HCT116 (cell line): Measurements from ENCODE around the gene DLG2. TPM values are rescaled to one million over a fixed set of nuclear protein-coding genes. Genes with fewer than 3 reads are reported as not detected.

ENCODE experiments used
- ATAC-seq: fragments of 200-7000 bp; cut with Tn5 transposase; 2 replicates; pipeline ENCODE4 v1.9.1; 2020; ENCODE audit warnings: mild to moderate bottlenecking, moderate library complexity
- BruUV-seq: library from RNA; stranded (reverse); fragments of 400-500 nt; replicated peaks from 2 replicates; lab custom pipeline; 2021; lab: Mats Ljungman, UMichigan
- CTCF ChIA-PET: fragments of 300-600 bp; sonication (Branson Sonifier 250); formaldehyde crosslinking; loops from one replicate; lab custom pipeline; 2021; ENCODE audit warnings: antibody characterized with exemption; lab: Charles Lee
- POLR2A ChIA-PET: fragments of 300-600, 350-600 bp; sonication (Branson Sonifier 250); formaldehyde crosslinking; loops from one replicate; lab custom pipeline; 2021; ENCODE audit warnings: antibody characterized with exemption; lab: Charles Lee
- RAD21 ChIA-PET, 2 experiments: fragments of 300-600 bp; sonication (Branson Sonifier 250); formaldehyde crosslinking; loops; one replicate each; lab custom pipeline; 2023; ENCODE audit warnings: low total read pairs in 2 of 2; ENCODE audit not compliant: uncharacterized antibody in 2 of 2, unreplicated experiment in 2 of 2, low non-redundant PET in 1 of 2; lab: Charles Lee
- DNase-seq: peaks from one replicate; pipeline ENCODE4 v3.0.0-alpha.2; 2010; ENCODE audit warnings: low read depth, low spot score
- H2AFZ ChIP-seq: fragments of 200-600 bp; shearing (Covaris generic), sonication (generic); 2 replicates; pipeline ENCODE4 v1.6.1; 2017; ENCODE audit warnings: low read depth, mixed run types, mixed read lengths, antibody characterized with exemption, low read length; ENCODE audit not compliant: poor library complexity, severe bottlenecking
- H3K27ac ChIP-seq: 2 replicates; pipeline ENCODE4 v1.5.1; 2012; ENCODE audit warnings: low read depth, low read length
- H3K27me3 ChIP-seq: fragments of 200-600 bp; sonication (generic); 2 replicates; pipeline ENCODE4 v1.6.1; 2016; ENCODE audit warnings: mixed run types, low read length, mixed read lengths; ENCODE audit not compliant: insufficient read depth
- H3K36me3 ChIP-seq, 2 experiments: fragments of 200-500 bp in 1 of 2; fragments of 200-600 bp in 1 of 2; sonication (Bioruptor generic) in 1 of 2; sonication (generic) in 1 of 2; 2 replicates each; pipeline versions ENCODE4 v1.5.1 to v1.6.1; 2014 to 2016; ENCODE audit warnings: low read length in 2 of 2, inconsistent platforms in 1 of 2, mixed read lengths in 1 of 2, mixed run types in 1 of 2; ENCODE audit not compliant: insufficient read depth in 2 of 2, control insufficient read depth in 1 of 2
- H3K4me1 ChIP-seq, 2 experiments: fragments of 200-600 bp in 1 of 2; sonication (generic) in 1 of 2; 2 replicates each; pipeline versions ENCODE4 v1.5.1 to v1.6.1; 2012 to 2017; ENCODE audit warnings: low read length in 2 of 2, inconsistent platforms in 1 of 2, mild to moderate bottlenecking in 1 of 2, mixed read lengths in 1 of 2, mixed run types in 1 of 2, moderate library complexity in 1 of 2; ENCODE audit not compliant: insufficient read depth in 2 of 2, control insufficient read depth in 1 of 2
- H3K4me2 ChIP-seq: fragments of 200-600 bp; sonication (generic); 2 replicates; pipeline ENCODE4 v1.6.1; 2017; ENCODE audit warnings: mixed run types, low read length, mixed read lengths
- H3K4me3 ChIP-seq, 2 experiments: fragments of 200-600 bp in 1 of 2; sonication (generic) in 1 of 2; replicated peaks in 1 of 2; 2 replicates each; pipeline ENCODE4 v1.5.1; 2011 to 2016; ENCODE audit warnings: low read length in 2 of 2, control low read depth in 1 of 2, low read depth in 1 of 2, mild to moderate bottlenecking in 1 of 2, mixed read lengths in 1 of 2, mixed run types in 1 of 2
- H3K79me2 ChIP-seq: fragments of 200-600 bp; sonication (generic); 2 replicates; pipeline ENCODE4 v1.6.1; 2017; ENCODE audit warnings: mild to moderate bottlenecking, mixed run types, low read length, moderate library complexity, mixed read lengths; ENCODE audit not compliant: insufficient read depth
- H3K9ac ChIP-seq: fragments of 200-600 bp; sonication (generic); 2 replicates; pipeline ENCODE4 v1.6.1; 2016; ENCODE audit warnings: low read length, mixed read lengths
- H3K9me2 ChIP-seq: fragments of 200-600 bp; sonication (generic), shearing (Covaris generic); 2 replicates; pipeline ENCODE4 v1.6.1; 2017; ENCODE audit warnings: mixed run types, mild to moderate bottlenecking, moderate library complexity; ENCODE audit not compliant: insufficient read depth
- H3K9me3 ChIP-seq, 2 experiments: fragments of 200-500 bp in 1 of 2; fragments of 200-600 bp in 1 of 2; sonication (Bioruptor generic) in 1 of 2; sonication (generic) in 1 of 2; 2 replicates each; pipeline ENCODE4 v1.6.1; 2014 to 2017; ENCODE audit warnings: low read length in 2 of 2, mixed read lengths in 2 of 2, inconsistent platforms in 1 of 2, low read depth in 1 of 2, mild to moderate bottlenecking in 1 of 2, mixed run types in 1 of 2, moderate library complexity in 1 of 2; ENCODE audit not compliant: control insufficient read depth in 1 of 2, insufficient read depth in 1 of 2
- H4K20me1 ChIP-seq: fragments of 200-600 bp; sonication (generic), shearing (Covaris generic); 2 replicates; pipeline ENCODE4 v1.6.1; 2017; ENCODE audit warnings: mixed run types, mild to moderate bottlenecking, moderate library complexity; ENCODE audit not compliant: insufficient read depth
- ATF3 ChIP-seq: IDR thresholded peaks from 2 replicates; pipeline ENCODE4 v1.6.1; 2012
- CBX3 ChIP-seq: IDR thresholded peaks from 2 replicates; pipeline ENCODE4 v1.6.1; 2012; ENCODE audit warnings: low read depth
- EGR1 ChIP-seq: IDR thresholded peaks from 2 replicates; pipeline ENCODE4 v1.6.1; 2012; ENCODE audit warnings: low read depth
- ELF1 ChIP-seq: IDR thresholded peaks from 2 replicates; pipeline ENCODE4 v1.6.1; 2012; ENCODE audit warnings: low read depth, borderline replicate concordance
- EZH2 ChIP-seq: fragments of 200-600 bp; sonication (generic); IDR thresholded peaks from 2 replicates; pipeline ENCODE4 v1.6.1; 2017; ENCODE audit warnings: antibody characterized with exemption, mixed run types
- EZH2phosphoT487 ChIP-seq: fragments of 200-600 bp; IDR thresholded peaks from 2 replicates; pipeline ENCODE4 v1.6.1; 2018; ENCODE audit warnings: antibody characterized with exemption, borderline replicate concordance
- FOSL1 ChIP-seq: IDR thresholded peaks from 2 replicates; pipeline ENCODE4 v1.6.1; 2012; ENCODE audit warnings: low read depth
- JUND ChIP-seq: IDR thresholded peaks from 2 replicates; pipeline ENCODE4 v1.6.1; 2012
- MAX ChIP-seq: IDR thresholded peaks from 2 replicates; pipeline ENCODE4 v1.6.1; 2012
- POLR2A ChIP-seq: IDR thresholded peaks from 2 replicates; pipeline ENCODE4 v1.7.0; 2011; ENCODE audit warnings: borderline replicate concordance; ENCODE audit not compliant: insufficient read depth, insufficient read length; ENCODE audit errors: extremely low read depth
- POLR2AphosphoS5 ChIP-seq: IDR thresholded peaks from 2 replicates; pipeline ENCODE4 v1.6.1; 2011; ENCODE audit warnings: mild to moderate bottlenecking, low read depth, low read length, moderate library complexity
- RAD21 ChIP-seq: IDR thresholded peaks from 2 replicates; pipeline ENCODE4 v1.6.1; 2012; ENCODE audit warnings: low read depth, mild to moderate bottlenecking
- SIN3A ChIP-seq: IDR thresholded peaks from 2 replicates; pipeline ENCODE4 v1.6.1; 2012; ENCODE audit warnings: low read depth
- SRF ChIP-seq: IDR thresholded peaks from 2 replicates; pipeline ENCODE4 v1.6.1; 2012; ENCODE audit warnings: low read depth
- ZNF274 ChIP-seq: fragments of 200-500 bp; sonication (Bioruptor generic); IDR thresholded peaks from 2 replicates; pipeline ENCODE4 v1.6.1; 2014; ENCODE audit warnings: mild to moderate bottlenecking, low read depth, low read length, inconsistent platforms
- intact Hi-C: fragments of 100-400 bp; cut with micrococcal nuclease; formaldehyde crosslinking; loops from 2 replicates; pipeline ENCODE4 v1.10.0; 2022
- total RNA-seq: library from RNA; stranded (reverse); gene quantifications from one replicate; pipeline ENCODE4 v1.2.1, GENCODE V29; 2021; ENCODE audit not compliant: unreplicated experiment
- TF ChIP-seq, protein P1 (sequence below): IDR thresholded peaks from 2 replicates; pipeline ENCODE4 v1.6.1; 2011; ENCODE audit warnings: mild to moderate bottlenecking, low read length, moderate library complexity; ENCODE audit not compliant: insufficient replicate concordance; ENCODE audit errors: extremely low read depth

DLG2 gene
- total RNA-seq, 1 experiment from 2014 or later, result 2.4 TPM

DNA sequence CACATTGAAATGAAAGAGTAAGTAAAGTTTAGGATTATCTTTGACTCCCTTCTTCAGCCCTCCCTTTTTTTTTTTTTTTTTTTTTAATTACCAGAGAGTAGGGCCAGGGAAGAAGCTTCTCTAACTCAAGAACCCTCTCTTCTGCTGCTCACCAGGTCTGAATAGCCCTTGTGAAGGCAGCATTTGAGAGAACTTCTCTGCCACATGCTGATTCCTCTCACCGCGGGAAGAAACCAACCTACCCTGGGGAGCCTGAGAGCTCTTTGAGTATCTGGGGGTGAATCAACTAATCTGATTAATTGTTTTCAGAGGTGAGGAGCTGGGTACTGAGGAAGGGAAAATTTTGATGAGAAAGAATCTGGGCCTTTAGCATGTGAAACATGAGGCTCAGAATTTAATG is 1906.5 kb downstream of the DLG2 start:
- Histone ChIP-seq H4K20me1 (no peaks in the 10 kb centered on the region), H3K4me3 (no peak overlapping the region), H3K4me2 (no peak overlapping the region), H3K36me3 (no peaks in the 10 kb centered on the region), H2AFZ (no peak overlapping the region), H3K9me3 (no peaks in the 10 kb centered on the region), H3K9ac (no peak overlapping the region), H3K79me2 (no peaks in the 10 kb centered on the region), H3K27ac (no peak overlapping the region), H3K4me1 (no peaks in the 10 kb centered on the region), H3K27me3 (peaks cover 23% of the 10 kb centered on the region; the same call in 1 of the 2 replicates), H3K9me2 (no peaks in the 10 kb centered on the region)
- no peak for TF ChIP-seq ELF1
- TF ChIP-seq SRF, result no peak
- TF ChIP-seq EGR1, result no peak
- no peak for TF ChIP-seq RAD21
- no peak for TF ChIP-seq MAX
- TF ChIP-seq SIN3A, result no peak
- no peak for TF ChIP-seq POLR2AphosphoS5
- ATAC-seq (no peak), DNase-seq (no peak)
- no TSS peak for BruUV-seq
- intact Hi-C loops, result loop anchor here (5.0 kb wide), 1 partner anchor 813 kb away; no protein-coding TSS in a partner anchor
- CTCF ChIA-PET, result no interaction called here
- POLR2A ChIA-PET, result no interaction called here
- RAD21 ChIA-PET, result no interaction called here

DNA sequence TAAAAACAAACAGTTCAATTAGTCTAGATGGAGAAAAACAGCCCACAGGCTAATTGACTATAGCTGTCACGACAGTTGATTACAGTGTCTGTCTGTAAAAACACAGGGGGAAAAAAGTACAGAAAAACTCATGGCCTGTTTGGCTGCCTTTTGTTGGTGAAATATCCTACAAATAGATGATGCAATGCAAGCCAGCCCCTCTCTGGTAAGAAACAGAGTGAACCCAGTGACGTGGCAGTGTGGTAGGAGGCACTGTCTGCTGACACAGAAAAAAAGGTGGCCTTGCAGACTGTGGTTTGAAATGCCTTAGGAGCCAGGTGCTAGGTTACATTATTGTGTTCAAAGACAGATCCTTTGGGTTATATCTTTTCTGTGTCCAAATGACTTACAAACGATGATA is 1909.6 kb downstream of the DLG2 start:
- Histone ChIP-seq H3K9me2 (no peaks in the 10 kb centered on the region), H3K79me2 (no peaks in the 10 kb centered on the region), H3K4me3 (no peak overlapping the region), H3K27me3 (peaks cover 11% of the 10 kb centered on the region; the same call in 1 of the 2 replicates), H3K36me3 (no peaks in the 10 kb centered on the region), H3K27ac (no peak overlapping the region), H3K4me1 (no peaks in the 10 kb centered on the region), H3K9me3 (no peaks in the 10 kb centered on the region), H4K20me1 (no peaks in the 10 kb centered on the region), H3K9ac (no peak overlapping the region), H2AFZ (no peak overlapping the region), H3K4me2 (no peak overlapping the region)
- intact Hi-C loops, result no loop called here
- TF ChIP-seq POLR2A (no peak), ZNF274 (no peak), EZH2 (no peak), RAD21 (no peak), ATF3 (no peak), FOSL1 (no peak), JUND (no peak), MAX (no peak), CBX3 (no peak), EZH2phosphoT487 (no peak), SIN3A (no peak)
- TF ChIP-seq, protein P1, sequence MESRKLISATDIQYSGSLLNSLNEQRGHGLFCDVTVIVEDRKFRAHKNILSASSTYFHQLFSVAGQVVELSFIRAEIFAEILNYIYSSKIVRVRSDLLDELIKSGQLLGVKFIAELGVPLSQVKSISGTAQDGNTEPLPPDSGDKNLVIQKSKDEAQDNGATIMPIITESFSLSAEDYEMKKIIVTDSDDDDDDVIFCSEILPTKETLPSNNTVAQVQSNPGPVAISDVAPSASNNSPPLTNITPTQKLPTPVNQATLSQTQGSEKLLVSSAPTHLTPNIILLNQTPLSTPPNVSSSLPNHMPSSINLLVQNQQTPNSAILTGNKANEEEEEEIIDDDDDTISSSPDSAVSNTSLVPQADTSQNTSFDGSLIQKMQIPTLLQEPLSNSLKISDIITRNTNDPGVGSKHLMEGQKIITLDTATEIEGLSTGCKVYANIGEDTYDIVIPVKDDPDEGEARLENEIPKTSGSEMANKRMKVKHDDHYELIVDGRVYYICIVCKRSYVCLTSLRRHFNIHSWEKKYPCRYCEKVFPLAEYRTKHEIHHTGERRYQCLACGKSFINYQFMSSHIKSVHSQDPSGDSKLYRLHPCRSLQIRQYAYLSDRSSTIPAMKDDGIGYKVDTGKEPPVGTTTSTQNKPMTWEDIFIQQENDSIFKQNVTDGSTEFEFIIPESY, result no peak
- ATAC-seq, result no peak
- BruUV-seq, result no TSS peak
- POLR2A ChIA-PET, result no interaction called here
- DNase-seq, result no peak
- CTCF ChIA-PET, result no interaction called here
- RAD21 ChIA-PET, result no interaction called here
